ENCODE results near the gene THSD1. TPM values are rescaled to one million over a fixed set of nuclear protein-coding genes. Genes with fewer than 3 reads are reported as not detected.
A peak's percentile ranks its signal among the peaks of the same experiment; 100 is the strongest.

Gene THSD1
- total RNA-seq, 4 donors from 2014 or later = 3.6 to 4.9 (median 4.5) TPM

GRCh38 chr13:52406629-52407028 is 657 bp upstream of the THSD1 start:
- TF ChIP-seq, protein P1, sequence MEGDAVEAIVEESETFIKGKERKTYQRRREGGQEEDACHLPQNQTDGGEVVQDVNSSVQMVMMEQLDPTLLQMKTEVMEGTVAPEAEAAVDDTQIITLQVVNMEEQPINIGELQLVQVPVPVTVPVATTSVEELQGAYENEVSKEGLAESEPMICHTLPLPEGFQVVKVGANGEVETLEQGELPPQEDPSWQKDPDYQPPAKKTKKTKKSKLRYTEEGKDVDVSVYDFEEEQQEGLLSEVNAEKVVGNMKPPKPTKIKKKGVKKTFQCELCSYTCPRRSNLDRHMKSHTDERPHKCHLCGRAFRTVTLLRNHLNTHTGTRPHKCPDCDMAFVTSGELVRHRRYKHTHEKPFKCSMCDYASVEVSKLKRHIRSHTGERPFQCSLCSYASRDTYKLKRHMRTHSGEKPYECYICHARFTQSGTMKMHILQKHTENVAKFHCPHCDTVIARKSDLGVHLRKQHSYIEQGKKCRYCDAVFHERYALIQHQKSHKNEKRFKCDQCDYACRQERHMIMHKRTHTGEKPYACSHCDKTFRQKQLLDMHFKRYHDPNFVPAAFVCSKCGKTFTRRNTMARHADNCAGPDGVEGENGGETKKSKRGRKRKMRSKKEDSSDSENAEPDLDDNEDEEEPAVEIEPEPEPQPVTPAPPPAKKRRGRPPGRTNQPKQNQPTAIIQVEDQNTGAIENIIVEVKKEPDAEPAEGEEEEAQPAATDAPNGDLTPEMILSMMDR (IDR thresholded peaks at IDR 0.05 in 4 of 5, conservative IDR thresholded peaks at IDR 0.05 in 1 of 5) = no peak
- no peak for TF ChIP-seq POLR2A (IDR thresholded peaks at IDR 0.05)
- no peak for ATAC-seq
- no peak for DNase-seq
- peaks cover 0 to 5% of the 10 kb centered on the region in 2 donors for H3K36me3 ChIP-seq
- peak overlapping the region; percentile 34 to 65 (median 58) for H3K27ac ChIP-seq
- intact Hi-C loops (cut with DNase I; ENCODE audit: low total_unique reads) = no loop called here
- peaks cover 0 to 8% (median 6%) of the 10 kb centered on the region in 3 donors for H3K27me3 ChIP-seq
- in situ Hi-C loops (cut with MboI; ENCODE audit: low sequenced_read_pairs in 4 of 4) = no loop called here
- no peaks in the 10 kb centered on the region for H3K9me3 ChIP-seq
- peaks cover 0 to 4% of the 10 kb centered on the region in 2 donors for H3K4me1 ChIP-seq
- peak overlapping the region in 2 of 4 donors; percentile 61 to 66 for H3K4me3 ChIP-seq

DNA sequence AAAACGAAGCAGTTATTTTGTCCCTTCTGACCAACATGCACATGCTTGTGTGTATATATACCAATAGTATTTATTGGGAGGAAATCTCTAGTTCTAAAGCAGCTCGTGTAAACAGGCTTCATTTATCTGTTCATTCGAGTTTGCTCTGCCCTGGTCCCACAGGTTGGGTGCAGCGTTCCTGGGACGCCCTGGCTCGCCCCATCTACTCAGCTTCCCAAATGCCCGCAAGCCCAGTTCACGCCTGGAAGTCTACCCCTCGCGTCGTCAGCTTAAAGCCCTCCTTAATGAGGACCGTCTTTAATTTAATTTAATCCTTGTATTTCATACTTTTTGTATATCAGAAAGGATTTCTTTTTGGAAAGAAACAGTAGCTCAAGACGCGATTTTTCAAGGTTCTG is 604 bp downstream of the THSD1 start:
- TF ChIP-seq POLR2A (IDR thresholded peaks at IDR 0.05) = no peak
- TF ChIP-seq, protein P1 (IDR thresholded peaks at IDR 0.05 in 4 of 5, conservative IDR thresholded peaks at IDR 0.05 in 1 of 5) = no peak
- in situ Hi-C loops (cut with MboI; ENCODE audit: low sequenced_read_pairs in 4 of 4) = no loop called here
- intact Hi-C loops (cut with DNase I; ENCODE audit: low total_unique reads) = no loop called here

GRCh38 chr13:52399708-52400107 is 6.3 kb downstream of the THSD1 start:
- DNase-seq (no peak), ATAC-seq (peak in 1 of 2 donors; percentile 30)
- H3K27me3 ChIP-seq = peaks cover 0 to 4% (median 0%) of the 10 kb centered on the region in 3 donors
- intact Hi-C loops (cut with DNase I; ENCODE audit: low total_unique reads) = no loop called here
- H3K9me3 ChIP-seq = no peaks in the 10 kb centered on the region
- H3K27ac ChIP-seq = no peak overlapping the region
- peaks cover 0 to 2% of the 10 kb centered on the region in 2 donors for H3K4me1 ChIP-seq
- TF ChIP-seq, protein P1 (IDR thresholded peaks at IDR 0.05 in 4 of 5, conservative IDR thresholded peaks at IDR 0.05 in 1 of 5) = no peak
- TF ChIP-seq POLR2A (IDR thresholded peaks at IDR 0.05) = no peak
- H3K4me3 ChIP-seq = no peak overlapping the region
- H3K36me3 ChIP-seq = no peaks in the 10 kb centered on the region
- in situ Hi-C loops (cut with MboI; ENCODE audit: low sequenced_read_pairs in 4 of 4) = no loop called here

More for the DNA sequence above, 604 bp downstream of the THSD1 start:
- Histone ChIP-seq H3K36me3 (no peaks in the 10 kb centered on the region), H3K27ac (peak overlapping the region; percentile 34 to 68 (median 59)), H3K4me1 (peaks cover 0 to 4% of the 10 kb centered on the region in 2 donors), H3K27me3 (peaks cover 0 to 8% (median 6%) of the 10 kb centered on the region in 3 donors), H3K9me3 (no peaks in the 10 kb centered on the region), H3K4me3 (peak overlapping the region; percentile 51 to 66 (median 60))
- no peak for ATAC-seq
- DNase-seq = no peak

DNA sequence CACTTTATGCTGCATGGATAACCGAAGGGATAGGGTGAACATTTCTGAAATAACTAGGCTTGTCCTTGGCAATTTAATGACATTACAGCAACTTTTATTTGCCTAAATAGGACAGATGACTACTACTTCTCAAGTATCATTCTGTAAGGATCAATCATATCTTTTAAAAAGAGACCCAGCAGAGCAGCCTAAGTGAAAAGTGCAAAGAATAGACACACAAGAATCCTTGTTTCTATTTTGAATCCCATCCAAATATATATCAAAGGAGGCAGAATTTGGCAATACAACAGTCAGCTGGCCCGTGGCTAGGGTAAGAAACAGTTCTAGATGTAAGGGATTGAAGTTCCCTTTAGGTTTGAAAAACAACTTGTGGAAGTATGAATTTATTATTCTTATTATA is 6.9 kb downstream of the THSD1 start:
- no peaks in the 10 kb centered on the region for H3K27me3 ChIP-seq
- intact Hi-C loops (cut with DNase I; ENCODE audit: low total_unique reads) = no loop called here
- in situ Hi-C loops (cut with MboI; ENCODE audit: low sequenced_read_pairs in 4 of 4) = no loop called here
- H3K27ac ChIP-seq = no peak overlapping the region
- TF ChIP-seq, protein P1 (IDR thresholded peaks at IDR 0.05 in 4 of 5, conservative IDR thresholded peaks at IDR 0.05 in 1 of 5) = no peak
- no peak for TF ChIP-seq POLR2A (IDR thresholded peaks at IDR 0.05)
- H3K4me1 ChIP-seq = peaks cover 0 to 6% of the 10 kb centered on the region in 2 donors
- H3K9me3 ChIP-seq = no peaks in the 10 kb centered on the region
- no peak overlapping the region for H3K4me3 ChIP-seq
- no peaks in the 10 kb centered on the region for H3K36me3 ChIP-seq
- ATAC-seq = no peak
- no peak for DNase-seq

GRCh38 chr13:52395704-52396103 is 10.3 kb downstream of the THSD1 start:
- in situ Hi-C loops (cut with MboI; ENCODE audit: low sequenced_read_pairs in 4 of 4) (no loop called here), intact Hi-C loops (cut with DNase I; ENCODE audit: low total_unique reads) (no loop called here)
- no peak overlapping the region for H3K4me3 ChIP-seq
- DNase-seq (peak in 1 of 2 donors; percentile 24), ATAC-seq (peak in 1 of 2 donors; percentile 41)
- H3K4me1 ChIP-seq = peaks cover 0 to 6% of the 10 kb centered on the region in 2 donors
- no peak for TF ChIP-seq POLR2A (IDR thresholded peaks at IDR 0.05)
- TF ChIP-seq, protein P1 (IDR thresholded peaks at IDR 0.05 in 4 of 5, conservative IDR thresholded peaks at IDR 0.05 in 1 of 5) = no peak
- H3K36me3 ChIP-seq = no peaks in the 10 kb centered on the region
- no peak overlapping the region for H3K27ac ChIP-seq
- no peaks in the 10 kb centered on the region for H3K9me3 ChIP-seq
- H3K27me3 ChIP-seq = no peaks in the 10 kb centered on the region
